Activated CD4-positive, alpha-beta T cell treated with anti-CD3 and anti-CD28 coated beads for 4 hours (primary cell): Measurements from ENCODE around the gene MAL.
"Not testable (repeated sequence)": the region's sequence is repeated elsewhere in the genome, so short reads cannot be mapped to it uniquely, and the experiment has no call there.

Experiments used
- DNase-seq, 2 donors: peaks; one replicate each; pipeline ENCODE4 v3.0.0-alpha.2; 2020

Gene MAL

DNA sequence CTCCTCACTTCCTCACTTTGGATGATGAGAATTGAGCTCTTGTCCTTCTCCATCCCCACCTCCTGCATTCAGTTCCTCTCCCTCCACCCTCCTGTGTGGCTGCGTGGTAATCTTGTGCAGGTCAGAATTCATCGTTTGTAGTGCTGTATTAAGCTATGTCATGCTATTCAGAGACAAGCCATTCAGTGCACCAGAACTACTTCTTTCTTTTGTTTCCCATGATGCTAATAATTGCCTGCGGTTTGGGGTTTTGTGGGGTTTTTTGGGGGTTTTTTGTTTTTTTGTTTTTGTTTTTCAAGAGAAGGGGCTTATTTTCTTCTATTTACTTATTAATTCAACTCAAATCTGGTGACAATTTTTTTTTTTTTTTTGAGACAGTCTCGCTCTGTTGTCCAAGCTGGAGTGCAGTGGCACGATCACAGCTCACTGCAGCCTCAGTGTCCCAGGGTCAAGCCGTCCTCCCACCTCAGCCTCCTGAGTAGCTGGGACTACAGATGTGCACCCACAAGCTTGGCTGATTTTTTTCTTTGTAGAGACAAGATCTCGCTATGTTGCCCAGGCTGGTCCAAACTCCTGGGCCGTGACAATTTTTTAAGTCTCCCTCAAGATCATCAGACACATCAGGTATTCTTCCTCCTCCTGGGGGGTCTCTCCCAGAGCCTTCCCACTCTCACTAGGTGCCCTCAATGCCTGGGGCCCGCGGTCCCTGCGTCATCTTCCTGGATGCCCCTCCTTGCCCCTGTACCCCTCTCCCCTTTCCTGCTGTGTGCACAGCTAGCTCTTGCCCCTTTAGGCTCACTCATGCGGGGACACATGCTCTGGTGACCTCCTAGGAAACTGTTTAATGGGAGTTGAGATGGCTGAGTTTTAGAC is 37.8 kb downstream of the MAL start:
- DNase-seq: no peak

GRCh38 chr2:95068256-95068655 is 42.7 kb downstream of the MAL start:
- DNase-seq: no peak

- no peak for DNase-seq
Observed at GRCh38 chr2:95069465-95069864, 44.0 kb downstream of the MAL start.

DNA sequence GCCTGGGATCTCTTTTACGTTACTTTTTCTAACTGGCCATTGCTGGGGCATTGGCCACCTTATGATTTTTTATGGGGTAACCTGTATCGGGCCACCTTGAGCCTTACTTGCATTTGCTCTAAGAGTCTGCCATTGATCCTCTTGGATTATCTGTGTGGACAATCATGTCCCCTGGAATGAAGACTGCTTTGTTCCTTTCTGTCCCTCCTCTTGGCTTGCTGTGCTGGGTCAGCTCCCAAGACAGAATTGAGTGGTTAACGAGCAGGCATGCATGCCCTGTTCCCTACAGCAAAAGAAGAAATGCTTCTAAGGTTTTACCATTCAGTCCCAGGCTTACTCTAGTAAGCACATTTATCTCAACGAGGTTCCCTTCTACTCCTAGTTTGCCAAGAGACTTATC is 46.3 kb downstream of the MAL start:
- no peak for DNase-seq

GRCh38 chr2:95072424-95072823 is 46.9 kb downstream of the MAL start:
- no peak for DNase-seq

GRCh38 chr2:95073856-95074662 is 48.6 kb downstream of the MAL start:
- no peak for DNase-seq

GRCh38 chr2:95074663-95075439 is 49.3 kb downstream of the MAL start:
- peak; percentile 67 for DNase-seq

DNA sequence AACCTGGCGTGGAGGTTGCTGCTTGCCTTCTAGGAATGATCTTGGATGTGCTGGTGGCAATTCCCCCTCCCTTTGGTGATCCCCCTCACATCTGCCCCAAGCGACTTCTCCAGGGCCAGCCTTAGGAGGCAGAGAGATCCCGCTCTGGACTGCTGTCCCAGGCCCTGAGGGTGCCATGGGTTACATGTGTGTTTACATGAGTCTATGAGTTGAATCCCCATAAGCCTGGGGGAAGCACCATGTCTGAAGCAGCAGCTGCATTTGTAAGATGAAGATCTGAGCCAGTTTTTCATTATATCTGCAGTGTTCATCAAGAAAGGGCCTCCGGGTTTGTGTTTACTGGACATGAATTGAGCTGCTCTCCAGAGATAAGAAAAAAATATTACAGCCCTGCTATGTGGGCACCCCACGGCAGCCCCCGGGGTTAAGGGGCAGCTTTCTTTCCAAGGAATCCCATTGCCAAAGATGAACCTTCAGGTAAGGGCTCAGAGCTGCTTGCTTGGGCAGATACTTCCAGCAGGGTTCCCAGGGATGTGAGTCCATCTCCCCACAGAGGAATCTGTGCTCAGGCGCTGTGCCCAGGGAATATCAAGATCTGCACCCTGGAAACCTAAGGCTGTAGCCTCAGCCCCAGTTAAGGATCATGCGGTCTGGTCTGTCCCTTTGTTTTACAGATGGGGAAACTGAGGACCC is 50.1 kb downstream of the MAL start:
- DNase-seq: no peak

DNA sequence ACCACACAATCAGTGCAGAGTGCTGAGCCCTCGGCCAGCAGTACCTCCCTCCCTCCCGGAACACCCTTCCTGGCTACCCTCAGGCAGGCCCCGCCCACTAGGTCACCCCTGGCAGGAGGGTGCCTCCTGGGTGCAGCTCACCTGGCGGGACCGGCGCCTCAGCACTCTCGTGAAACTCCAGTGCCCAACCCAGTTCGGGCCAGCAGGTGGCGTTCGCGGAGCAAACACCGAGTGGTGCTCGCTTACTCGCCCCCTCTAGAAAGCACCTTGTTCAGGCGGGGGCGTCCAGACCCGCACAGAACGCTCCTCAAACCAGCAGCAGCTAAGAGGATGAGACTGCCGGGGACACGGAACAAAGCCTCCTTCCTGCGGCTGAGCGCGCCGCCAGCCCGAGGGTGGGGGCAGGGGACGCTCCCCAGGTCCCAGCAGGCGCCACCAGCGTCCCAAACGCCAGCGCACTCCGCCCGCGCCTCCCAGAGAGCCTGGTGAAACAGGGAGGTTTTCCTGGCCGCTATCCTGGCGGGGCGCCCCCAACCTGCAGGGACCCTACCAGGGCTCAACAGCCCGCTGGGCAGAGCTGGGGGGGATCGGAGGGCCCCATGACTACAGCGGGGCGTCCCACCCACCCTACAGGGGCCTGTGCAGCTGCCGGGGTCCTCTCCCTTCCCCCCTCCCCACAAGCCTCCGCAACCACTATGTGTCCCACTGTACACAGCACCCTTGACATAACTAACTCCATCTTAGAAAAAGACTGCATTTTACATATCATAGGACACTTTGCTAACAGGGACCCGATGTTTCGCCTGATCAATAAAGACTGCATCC is 51.4 kb downstream of the MAL start:
- DNase-seq: peak; percentile 88 to 93

DNA sequence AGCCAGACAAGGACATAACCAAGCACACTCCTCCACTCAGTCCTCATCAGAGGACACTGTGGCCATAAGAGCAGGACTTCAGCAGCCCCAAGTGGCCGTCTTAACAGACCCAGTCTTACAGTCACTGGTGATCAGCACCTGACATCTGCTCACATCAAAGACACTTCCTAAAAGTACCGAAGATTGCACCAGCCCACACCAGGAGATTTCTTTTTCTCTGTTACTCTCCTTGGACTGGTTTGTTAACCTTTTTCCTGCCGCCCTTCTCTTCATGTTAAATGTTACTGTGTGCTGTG is 52.0 kb downstream of the MAL start:
- DNase-seq: no peak

- DNase-seq: no peak
Observed at GRCh38 chr2:95077861-95078603, 52.5 kb downstream of the MAL start.

GRCh38 chr2:95079199-95079683 is 53.7 kb downstream of the MAL start:
- no peak for DNase-seq

DNA sequence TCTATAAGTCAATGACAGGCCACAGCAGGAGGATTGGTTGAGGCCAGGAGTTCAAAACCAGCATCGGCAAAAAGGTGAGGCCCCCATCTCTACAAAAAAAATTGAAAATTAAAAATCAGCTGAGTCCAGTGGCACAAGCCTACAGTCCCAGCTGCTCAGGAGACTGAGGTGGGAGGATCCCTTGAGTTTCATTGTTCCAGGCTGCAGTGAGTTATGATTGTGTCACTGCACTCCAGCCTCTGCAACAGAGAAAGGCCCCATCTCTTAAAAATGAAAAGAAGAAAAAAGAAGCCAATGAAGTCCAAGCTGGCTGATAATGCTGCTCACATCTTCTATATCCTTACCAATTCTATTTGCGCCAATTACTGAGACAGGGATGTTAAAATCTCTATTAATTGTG is 57.0 kb downstream of the MAL start:
- no peak for DNase-seq

- DNase-seq: no peak
Observed at GRCh38 chr2:95086017-95086416, 60.5 kb downstream of the MAL start.

DNA sequence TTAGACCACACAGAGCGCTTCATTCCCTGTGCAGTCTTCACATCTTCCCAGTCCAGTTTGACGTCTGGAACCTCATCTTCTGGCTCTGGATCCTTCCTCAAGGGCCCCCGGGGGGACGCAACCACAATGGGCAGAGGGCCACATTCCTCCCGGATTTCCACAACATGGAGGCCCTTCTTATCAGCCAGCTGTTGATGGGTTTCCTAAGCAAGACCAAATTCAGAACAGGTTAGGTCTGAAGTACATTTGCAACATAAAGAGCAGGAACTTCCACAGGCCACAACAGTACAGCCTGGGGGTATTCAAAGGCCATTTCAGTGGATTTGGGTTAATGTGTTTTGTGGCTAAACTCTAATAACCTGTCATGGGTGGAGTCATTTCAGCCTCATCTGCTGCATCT is 61.9 kb downstream of the MAL start:
- DNase-seq: no peak

DNA sequence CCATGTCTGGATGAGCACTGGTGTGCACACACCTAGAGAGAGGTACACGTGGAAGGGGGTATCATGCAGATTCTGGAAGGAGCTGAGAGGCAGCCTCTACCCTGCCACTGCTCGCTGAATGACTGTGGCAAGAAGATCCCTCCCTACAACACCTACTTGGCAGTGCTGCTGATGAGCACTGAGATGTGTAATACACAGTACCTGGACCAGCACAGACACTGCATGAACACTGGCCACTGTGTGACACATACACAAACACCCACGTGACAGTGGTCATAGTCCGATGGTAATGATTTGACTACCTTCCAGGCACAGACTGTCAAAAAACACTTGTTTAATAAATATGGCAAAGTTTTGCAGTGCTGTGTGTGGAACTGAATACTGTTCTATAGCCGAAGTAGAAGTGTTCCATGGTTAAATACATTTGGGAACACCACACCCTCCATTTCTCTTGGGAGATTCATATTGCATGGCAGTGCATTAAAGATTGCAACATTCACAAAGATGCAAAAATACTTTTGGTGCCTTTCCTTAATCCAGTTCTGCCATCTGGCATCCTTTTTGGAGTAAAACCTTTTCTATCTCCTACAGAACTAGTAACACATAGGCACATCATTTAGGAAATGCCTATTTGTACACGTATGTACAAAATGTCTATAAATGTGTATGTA is 66.5 kb downstream of the MAL start:
- DNase-seq: no peak

GRCh38 chr2:95098273-95098672 is 72.8 kb downstream of the MAL start:
- not testable (repeated sequence) for DNase-seq

DNA sequence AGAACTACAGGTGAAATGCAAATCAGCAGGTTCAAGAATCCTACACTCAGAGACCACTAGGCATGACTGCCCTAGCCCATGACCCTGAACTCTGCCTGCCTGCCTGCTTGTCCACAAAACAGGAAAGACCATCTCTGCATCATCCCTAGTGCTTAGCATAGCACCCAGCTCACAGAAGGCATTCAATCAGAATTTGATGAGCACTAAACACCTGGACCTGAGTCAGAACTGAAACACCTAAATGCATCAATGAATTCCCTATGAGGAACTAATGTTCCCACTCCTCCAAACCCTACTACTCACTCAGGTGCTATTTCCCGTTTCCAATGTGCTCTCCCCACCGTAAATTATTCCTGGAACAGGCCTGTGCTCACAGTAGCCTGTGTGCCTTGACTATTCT is 74.4 kb downstream of the MAL start:
- no peak for DNase-seq
